ENCODE data around the gene VRK2. TPM values are rescaled to one million over a fixed set of nuclear protein-coding genes. Genes with fewer than 3 reads are reported as not detected.

The VRK2 gene
- total RNA-seq, 1 experiment from 2014 or later = 33.0 TPM

GRCh38 chr2:58122540-58122939, 75.9 kb downstream of the VRK2 start:
- DNase-seq (ENCODE audit: low read depth, low spot score) = no peak
- intact Hi-C loops (cut with micrococcal nuclease) = loop anchor here (10.0 kb wide), 1 partner anchor 368 kb away; no protein-coding TSS in a partner anchor
- Histone ChIP-seq H3K36me3 (ENCODE audit: control insufficient read depth in 1 of 2, insufficient read depth in 2 of 2, low read length in 2 of 2) (no peaks in the 10 kb centered on the region), H3K27me3 (ENCODE audit: insufficient read depth, low read length) (no peaks in the 10 kb centered on the region), H3K4me3 (replicated peaks in 1 of 2; ENCODE audit: low read depth in 1 of 2, low read length in 2 of 2) (no peak overlapping the region), H3K9me2 (ENCODE audit: insufficient read depth) (0 out of 2 replicates have a peak, but pooled peaks cover 6% of the 10 kb centered on the region), H3K4me1 (ENCODE audit: control insufficient read depth in 1 of 2, insufficient read depth in 2 of 2, low read length in 2 of 2) (peaks cover 7 to 20% of the 10 kb centered on the region in 2 experiments), H4K20me1 (ENCODE audit: insufficient read depth) (no peaks in the 10 kb centered on the region), H3K79me2 (ENCODE audit: insufficient read depth, low read length) (peaks cover 18% of the 10 kb centered on the region), H3K9ac (ENCODE audit: low read length) (no peak overlapping the region), H3K4me2 (ENCODE audit: low read length) (no peak overlapping the region), H2AFZ (ENCODE audit: low read depth, low read length, poor library complexity, severe bottlenecking) (no peak overlapping the region), H3K9me3 (ENCODE audit: control insufficient read depth in 1 of 2, insufficient read depth in 1 of 2, low read depth in 1 of 2, low read length in 2 of 2) (no peaks in the 10 kb centered on the region), H3K27ac (ENCODE audit: low read depth, low read length) (no peak overlapping the region)
- TF ChIP-seq YY1 (IDR thresholded peaks at IDR 0.05; ENCODE audit: extremely low read depth, insufficient replicate concordance, low read depth, low read length) = no peak
- TF ChIP-seq FOSL1 (IDR thresholded peaks at IDR 0.05; ENCODE audit: low read depth) = no peak
- TF ChIP-seq SP1 (IDR thresholded peaks at IDR 0.05; ENCODE audit: low read depth) = no peak
- no peak for TF ChIP-seq ELF1 (IDR thresholded peaks at IDR 0.05; ENCODE audit: borderline replicate concordance, low read depth)
- TF ChIP-seq POLR2A (IDR thresholded peaks at IDR 0.05; ENCODE audit: borderline replicate concordance, extremely low read depth, insufficient read depth, insufficient read length) = no peak
- TF ChIP-seq EZH2 (IDR thresholded peaks at IDR 0.05) = no peak
- TF ChIP-seq TCF7L2 (IDR thresholded peaks at IDR 0.05; ENCODE audit: borderline replicate concordance, extremely low read depth, insufficient read depth, insufficient read length) = no peak
- TF ChIP-seq REST (IDR thresholded peaks at IDR 0.05; ENCODE audit: low read depth) = no peak
- TF ChIP-seq ZBTB33 (IDR thresholded peaks at IDR 0.05; ENCODE audit: extremely low read depth, insufficient replicate concordance, low read length) = no peak
- no peak for TF ChIP-seq SRF (IDR thresholded peaks at IDR 0.05; ENCODE audit: low read depth)
- TF ChIP-seq RAD21 (IDR thresholded peaks at IDR 0.05; ENCODE audit: low read depth) = no peak
- TF ChIP-seq POLR2AphosphoS5 (IDR thresholded peaks at IDR 0.05; ENCODE audit: low read depth, low read length) = no peak
- TF ChIP-seq CTCF (IDR thresholded peaks at IDR 0.05 in 2 of 3, conservative IDR thresholded peaks at IDR 0.05 in 1 of 3; ENCODE audit: borderline replicate concordance in 1 of 3, insufficient read depth in 1 of 3, low read depth in 2 of 3, low read length in 2 of 3) = no peak
- TF ChIP-seq MAX (IDR thresholded peaks at IDR 0.05) = no peak
- no peak for TF ChIP-seq ATF3 (IDR thresholded peaks at IDR 0.05)
- no peak for ATAC-seq
- no TSS peak for BruUV-seq (replicated peaks)
- POLR2A ChIA-PET = no interaction called here
- RAD21 ChIA-PET (ENCODE audit: low non-redundant PET in 1 of 2, low total read pairs in 2 of 2, uncharacterized antibody in 2 of 2, unreplicated experiment in 2 of 2) = no interaction called here
- CTCF ChIA-PET = no interaction called here
